ENCODE data around the gene DNMT3B.

DNMT3B gene

DNA sequence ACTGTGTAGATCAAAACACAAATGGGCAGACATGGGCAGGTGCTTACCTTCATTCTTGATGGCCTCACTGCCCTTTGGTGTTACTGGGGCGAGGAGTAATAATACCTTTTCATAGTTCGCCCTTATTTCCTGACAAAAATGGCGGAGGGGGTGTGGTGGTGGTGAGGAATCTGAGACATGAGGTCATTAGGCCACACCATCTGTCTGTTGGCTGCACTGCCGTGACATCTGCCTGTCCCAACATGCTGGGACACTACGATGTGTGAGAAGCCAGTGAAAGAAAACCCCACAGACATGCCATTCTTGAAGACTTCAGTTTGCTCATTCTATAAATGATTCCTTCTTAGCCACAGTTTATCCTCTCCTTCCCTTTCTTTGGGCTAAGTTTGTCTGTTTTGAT is 44.2 kb downstream of the DNMT3B start:
- TF ChIP-seq, protein P1, sequence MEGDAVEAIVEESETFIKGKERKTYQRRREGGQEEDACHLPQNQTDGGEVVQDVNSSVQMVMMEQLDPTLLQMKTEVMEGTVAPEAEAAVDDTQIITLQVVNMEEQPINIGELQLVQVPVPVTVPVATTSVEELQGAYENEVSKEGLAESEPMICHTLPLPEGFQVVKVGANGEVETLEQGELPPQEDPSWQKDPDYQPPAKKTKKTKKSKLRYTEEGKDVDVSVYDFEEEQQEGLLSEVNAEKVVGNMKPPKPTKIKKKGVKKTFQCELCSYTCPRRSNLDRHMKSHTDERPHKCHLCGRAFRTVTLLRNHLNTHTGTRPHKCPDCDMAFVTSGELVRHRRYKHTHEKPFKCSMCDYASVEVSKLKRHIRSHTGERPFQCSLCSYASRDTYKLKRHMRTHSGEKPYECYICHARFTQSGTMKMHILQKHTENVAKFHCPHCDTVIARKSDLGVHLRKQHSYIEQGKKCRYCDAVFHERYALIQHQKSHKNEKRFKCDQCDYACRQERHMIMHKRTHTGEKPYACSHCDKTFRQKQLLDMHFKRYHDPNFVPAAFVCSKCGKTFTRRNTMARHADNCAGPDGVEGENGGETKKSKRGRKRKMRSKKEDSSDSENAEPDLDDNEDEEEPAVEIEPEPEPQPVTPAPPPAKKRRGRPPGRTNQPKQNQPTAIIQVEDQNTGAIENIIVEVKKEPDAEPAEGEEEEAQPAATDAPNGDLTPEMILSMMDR (conservative IDR thresholded peaks at IDR 0.05; ENCODE audit: low read depth, low read length), result no peak

DNA sequence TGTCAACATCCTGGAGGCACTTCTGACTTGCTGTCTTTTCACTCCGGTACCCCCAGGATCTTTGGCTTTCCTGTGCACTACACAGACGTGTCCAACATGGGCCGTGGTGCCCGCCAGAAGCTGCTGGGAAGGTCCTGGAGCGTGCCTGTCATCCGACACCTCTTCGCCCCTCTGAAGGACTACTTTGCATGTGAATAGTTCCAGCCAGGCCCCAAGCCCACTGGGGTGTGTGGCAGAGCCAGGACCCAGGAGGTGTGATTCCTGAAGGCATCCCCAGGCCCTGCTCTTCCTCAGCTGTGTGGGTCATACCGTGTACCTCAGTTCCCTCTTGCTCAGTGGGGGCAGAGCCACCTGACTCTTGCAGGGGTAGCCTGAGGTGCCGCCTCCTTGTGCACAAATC is 45.5 kb downstream of the DNMT3B start:
- no peak for DNase-seq (ENCODE audit: low read depth)
- TF ChIP-seq, protein P1 (conservative IDR thresholded peaks at IDR 0.05; ENCODE audit: low read depth, low read length), result no peak
- no peak overlapping the region for H3K4me3 ChIP-seq (ENCODE audit: low read length)

More for the DNA sequence above, 44.2 kb downstream of the DNMT3B start:
- H3K4me3 ChIP-seq (ENCODE audit: low read length), result no peak overlapping the region
- DNase-seq (ENCODE audit: low read depth), result no peak

DNA sequence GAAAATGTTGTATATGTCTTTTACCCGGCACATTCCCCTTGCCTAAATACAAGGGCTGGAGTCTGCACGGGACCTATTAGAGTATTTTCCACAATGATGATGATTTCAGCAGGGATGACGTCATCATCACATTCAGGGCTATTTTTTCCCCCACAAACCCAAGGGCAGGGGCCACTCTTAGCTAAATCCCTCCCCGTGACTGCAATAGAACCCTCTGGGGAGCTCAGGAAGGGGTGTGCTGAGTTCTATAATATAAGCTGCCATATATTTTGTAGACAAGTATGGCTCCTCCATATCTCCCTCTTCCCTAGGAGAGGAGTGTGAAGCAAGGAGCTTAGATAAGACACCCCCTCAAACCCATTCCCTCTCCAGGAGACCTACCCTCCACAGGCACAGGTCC is 46.3 kb downstream of the DNMT3B start:
- DNase-seq (ENCODE audit: low read depth), result no peak
- TF ChIP-seq, protein P1 (conservative IDR thresholded peaks at IDR 0.05; ENCODE audit: low read depth, low read length), result no peak
- H3K4me3 ChIP-seq (ENCODE audit: low read length), result no peak overlapping the region

DNA sequence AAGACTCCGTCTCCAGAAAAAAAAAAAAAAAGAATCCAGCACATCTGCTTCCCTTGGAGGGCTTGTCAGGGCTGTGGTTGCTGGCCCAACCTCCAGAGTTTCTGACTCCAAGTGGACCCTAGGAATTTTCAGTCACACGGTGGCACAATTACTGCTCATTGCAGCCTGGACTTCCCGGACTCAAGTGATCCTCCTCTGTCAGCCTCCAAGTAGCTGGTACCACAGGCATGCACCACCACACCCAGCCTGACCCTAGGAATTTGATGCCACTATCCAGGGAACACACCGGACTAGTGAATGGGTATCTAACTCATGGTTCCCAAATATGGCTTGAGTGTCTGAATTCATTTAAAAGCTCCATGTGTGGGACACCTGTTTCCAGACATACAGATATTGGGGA is 47.7 kb downstream of the DNMT3B start:
- no peak for DNase-seq (ENCODE audit: low read depth)
- H3K4me3 ChIP-seq (ENCODE audit: low read length), result no peak overlapping the region
- TF ChIP-seq, protein P1 (conservative IDR thresholded peaks at IDR 0.05; ENCODE audit: low read depth, low read length), result no peak

DNA sequence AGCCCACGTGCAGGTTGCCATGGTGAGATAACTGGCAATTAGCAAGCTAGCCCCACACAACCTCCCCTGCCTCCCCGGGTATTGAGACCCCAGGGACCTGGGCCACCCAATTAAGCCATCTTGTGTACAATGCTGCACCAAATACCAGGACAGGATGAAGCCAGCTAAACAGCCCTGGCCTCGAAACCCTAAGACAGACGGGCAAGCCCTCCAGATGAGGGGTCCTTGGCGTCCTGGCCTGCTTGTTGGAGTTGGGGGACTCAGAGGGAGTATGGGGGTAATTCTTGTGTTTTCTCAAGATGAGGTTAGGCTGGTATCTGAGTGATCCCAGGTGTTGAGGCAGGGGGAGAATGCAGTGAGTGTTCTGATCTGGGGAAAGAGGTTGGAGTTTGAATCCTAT is 48.8 kb downstream of the DNMT3B start:
- no peak for DNase-seq (ENCODE audit: low read depth)
- TF ChIP-seq, protein P1 (conservative IDR thresholded peaks at IDR 0.05; ENCODE audit: low read depth, low read length), result no peak
- no peak overlapping the region for H3K4me3 ChIP-seq (ENCODE audit: low read length)

DNA sequence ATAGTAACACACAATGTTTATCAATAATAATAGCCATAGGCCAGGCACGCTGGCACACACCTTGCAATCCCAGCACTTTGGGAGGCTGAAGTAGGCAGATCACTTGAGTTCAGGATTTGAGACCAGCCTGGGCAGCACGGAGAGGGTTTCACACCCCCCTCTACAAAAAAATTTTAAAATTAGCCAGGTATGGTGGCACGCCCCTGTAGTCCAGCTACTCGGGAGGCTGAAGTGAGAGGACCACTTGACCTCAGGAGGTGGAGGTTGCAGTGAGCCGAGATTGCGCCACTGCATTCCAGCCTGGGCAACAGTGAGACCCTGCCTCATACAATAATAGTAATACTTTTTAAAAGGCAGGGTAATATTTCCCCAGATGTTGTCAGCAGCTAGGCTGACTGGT is 49.7 kb downstream of the DNMT3B start:
- DNase-seq (ENCODE audit: low read depth), result no peak
- no peak overlapping the region for H3K4me3 ChIP-seq (ENCODE audit: low read length)
- TF ChIP-seq, protein P1 (conservative IDR thresholded peaks at IDR 0.05; ENCODE audit: low read depth, low read length), result no peak

DNA sequence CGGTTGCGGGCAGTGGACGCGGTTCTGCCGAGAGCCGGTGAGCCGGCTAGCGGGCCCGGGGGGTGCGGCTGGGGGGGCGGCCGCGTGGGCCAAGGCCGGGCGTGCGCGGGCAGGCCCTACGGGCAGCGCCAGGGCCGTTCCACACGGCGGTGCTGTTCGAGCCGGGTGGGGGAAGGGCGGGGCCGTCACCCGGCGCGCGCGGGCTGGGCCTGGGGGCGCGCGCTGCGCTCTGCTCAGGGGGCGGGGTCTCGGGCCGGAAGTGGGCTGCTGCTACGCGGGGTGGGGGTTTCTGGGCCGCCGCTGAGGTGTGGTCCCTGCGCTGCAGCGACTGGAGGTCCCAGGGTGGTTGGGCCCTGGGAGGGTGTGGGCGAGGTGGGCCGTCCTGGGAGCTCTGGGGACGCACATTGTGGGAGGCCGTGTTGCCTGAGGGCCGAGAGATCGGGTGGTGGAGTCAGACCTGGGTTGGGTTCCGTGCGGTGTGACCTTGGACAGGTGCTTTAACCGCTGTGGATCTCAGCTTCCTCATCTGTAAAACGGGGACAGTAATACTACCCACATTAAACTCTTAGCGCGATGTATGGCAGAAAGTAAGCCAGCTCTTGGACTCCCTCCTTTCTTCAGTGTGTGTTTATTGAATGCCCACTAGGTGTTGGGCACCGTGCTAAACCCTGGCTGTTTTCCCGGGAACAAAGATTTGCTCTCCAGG is 58.0 kb downstream of the DNMT3B start:
- TF ChIP-seq, protein P1 (conservative IDR thresholded peaks at IDR 0.05; ENCODE audit: low read depth, low read length), result peak; percentile 12
- no peak for DNase-seq (ENCODE audit: low read depth)
- peak overlapping the region; percentile 78 for H3K4me3 ChIP-seq (ENCODE audit: low read length)

Data from retinal pigment epithelial cell (primary cell).